ENCODE measurements around the gene RNU1-4.
"Not testable (repeated sequence)": the region's sequence is repeated elsewhere in the genome, so short reads cannot be mapped to it uniquely, and the experiment has no call there.

The RNU1-4 gene

DNA sequence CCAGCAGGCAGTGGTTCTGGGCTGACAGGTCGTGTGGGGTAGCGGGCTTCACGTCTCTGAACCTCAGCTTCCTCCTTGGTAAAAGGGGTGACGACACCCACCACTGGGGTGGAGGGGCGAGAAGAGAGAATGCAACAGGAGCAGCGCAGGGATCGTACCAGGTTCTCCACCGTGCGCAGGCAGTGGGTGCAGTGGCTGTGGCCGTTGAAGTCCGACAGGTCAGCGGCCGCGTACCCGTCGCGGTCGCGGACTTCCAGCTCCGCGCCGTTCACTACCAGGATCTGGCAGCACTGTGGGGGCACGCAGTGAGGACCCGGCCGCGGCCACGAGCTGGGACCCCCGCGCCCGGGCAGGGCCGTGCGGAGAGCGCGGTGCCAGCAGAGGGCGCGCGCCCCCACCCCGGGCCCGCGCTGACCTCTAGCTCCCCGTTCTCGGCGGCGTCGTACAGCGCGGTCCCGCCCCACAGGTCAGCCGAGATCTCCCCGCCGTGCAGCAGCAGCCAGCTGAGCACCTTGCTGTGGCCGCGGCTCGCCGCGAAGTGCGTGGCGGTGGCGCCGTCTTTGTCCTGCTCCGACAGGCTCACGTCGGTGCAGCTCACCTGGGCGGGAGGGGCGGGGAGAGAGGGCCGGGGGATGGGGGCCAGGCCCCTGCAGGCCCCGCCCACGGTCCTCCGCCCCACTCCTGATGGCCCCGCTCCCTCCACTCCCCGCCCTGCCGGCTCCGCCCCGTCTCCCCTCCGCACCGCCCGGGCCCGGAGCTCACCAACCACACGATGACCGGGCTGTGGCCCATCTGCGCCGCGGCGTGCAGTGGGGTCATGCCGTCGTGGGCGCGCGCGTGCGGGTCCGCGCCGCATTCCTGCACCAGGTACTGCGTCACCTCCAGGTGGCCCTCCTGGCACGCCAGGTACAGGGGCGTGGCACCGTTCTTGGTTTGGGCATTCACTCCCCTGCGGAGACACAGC is 32.9 kb upstream of the RNU1-4 start:
- FAIRE-seq; DNase-seq (ENCODE audit: insufficient read length): not testable (repeated sequence)

DNA sequence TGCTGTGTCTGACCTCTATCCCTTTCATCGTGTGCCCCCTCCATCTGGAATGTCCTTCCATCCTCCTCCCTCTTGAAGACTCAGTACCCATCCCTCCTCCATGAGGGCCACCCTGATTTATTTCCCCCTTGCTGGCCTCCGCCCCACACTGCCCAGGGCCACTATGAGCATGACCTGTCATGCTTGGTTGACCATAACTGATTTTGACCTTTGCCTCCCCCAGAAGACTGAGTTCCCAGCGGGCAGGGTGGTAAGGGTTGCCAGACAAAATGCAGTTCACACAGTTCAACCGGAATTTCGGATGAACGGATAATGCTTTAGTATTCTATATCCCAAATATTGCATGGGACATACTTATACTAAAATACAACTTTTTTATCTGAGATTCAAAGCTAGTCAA is 31.6 kb upstream of the RNU1-4 start:
- not testable (repeated sequence) for DNase-seq (ENCODE audit: insufficient read length); FAIRE-seq

DNA sequence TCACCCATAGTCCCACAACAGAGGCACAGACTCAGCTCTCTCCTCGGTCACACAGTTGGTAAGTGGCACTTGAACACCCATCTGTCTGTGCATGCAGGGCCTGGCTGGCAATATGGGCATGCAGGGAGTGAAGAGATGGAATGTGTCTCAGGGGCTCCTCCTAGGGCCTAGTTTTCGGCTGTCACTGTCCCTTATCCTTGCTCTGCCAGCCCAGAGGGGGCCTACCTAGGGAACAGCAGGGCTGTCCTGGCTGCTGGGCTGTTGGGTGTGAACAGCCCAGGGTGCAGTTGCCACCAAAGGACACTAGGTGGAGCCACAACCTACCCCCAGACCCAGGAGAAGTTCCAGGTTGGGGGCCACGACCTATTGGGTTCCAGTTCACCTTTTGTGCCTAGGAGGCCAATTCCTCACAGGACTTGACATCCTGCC is 30.6 kb upstream of the RNU1-4 start:
- peak; percentile 83 for FAIRE-seq

DNA sequence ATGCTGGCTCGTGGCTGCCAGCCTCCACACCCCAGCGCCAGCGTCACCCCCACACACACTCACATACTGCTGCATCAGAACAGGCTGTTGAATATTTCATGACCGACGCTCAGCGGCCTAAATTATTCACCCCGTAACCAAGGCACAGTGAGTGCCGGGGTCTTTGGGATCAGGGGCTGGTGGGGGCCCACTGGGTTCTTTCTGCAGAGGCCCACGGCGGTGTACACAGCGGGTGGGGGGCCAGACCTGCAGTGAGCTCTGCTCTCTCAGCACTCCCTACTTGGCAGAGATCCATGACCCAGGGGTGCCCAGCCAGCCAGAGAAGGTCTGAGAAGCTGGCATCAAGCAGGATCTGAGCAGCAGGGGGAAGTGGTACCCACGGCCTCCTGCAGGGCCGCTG is 29.7 kb upstream of the RNU1-4 start:
- FAIRE-seq = not testable (repeated sequence)

More for the DNA sequence above, 30.6 kb upstream of the RNU1-4 start:
- not testable (repeated sequence) for DNase-seq (ENCODE audit: insufficient read length)

DNA sequence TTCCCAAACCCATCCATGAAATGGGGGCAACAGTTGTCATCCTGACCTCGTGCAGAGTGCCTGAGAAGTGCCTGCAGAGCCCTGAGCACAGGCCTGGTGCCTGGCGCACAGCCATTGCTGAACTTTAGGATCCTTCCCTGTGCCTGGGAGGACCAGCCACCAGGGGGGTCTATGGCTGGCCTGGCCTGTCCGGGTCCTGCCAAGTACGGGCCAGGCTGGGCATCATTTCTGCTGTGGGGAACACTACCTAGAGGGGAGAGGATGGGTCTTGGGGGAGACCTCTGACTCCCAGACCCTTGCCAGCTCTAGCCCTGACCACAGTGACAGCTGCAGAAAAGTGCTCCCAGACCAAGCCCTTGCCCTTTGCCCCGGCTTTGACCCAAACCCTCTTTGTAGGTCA is 28.2 kb upstream of the RNU1-4 start:
- not testable (repeated sequence) for DNase-seq (ENCODE audit: insufficient read length); FAIRE-seq

More for the DNA sequence above, 29.7 kb upstream of the RNU1-4 start:
- DNase-seq (ENCODE audit: insufficient read length) = not testable (repeated sequence)

DNA sequence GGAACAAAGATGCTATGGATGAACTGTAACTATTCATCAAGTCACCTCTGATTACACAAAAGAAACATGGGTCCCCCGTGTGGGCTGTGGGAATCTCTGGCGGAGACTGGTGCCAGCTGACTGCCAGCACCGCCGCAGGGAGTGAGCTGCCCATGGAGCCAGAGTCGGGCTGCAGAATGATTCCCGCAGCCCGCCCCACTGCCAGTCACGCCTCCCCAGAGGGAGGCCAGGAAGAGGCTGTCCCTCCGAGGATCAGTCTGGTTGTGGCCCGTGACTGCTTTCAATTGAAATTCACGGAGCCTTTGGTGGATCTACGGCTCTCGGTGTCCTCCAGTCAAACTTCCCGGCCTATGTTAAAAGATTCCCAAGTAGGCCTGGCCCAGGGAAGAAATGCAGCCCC is 27.7 kb upstream of the RNU1-4 start:
- not testable (repeated sequence) for FAIRE-seq; DNase-seq (ENCODE audit: insufficient read length)

DNA sequence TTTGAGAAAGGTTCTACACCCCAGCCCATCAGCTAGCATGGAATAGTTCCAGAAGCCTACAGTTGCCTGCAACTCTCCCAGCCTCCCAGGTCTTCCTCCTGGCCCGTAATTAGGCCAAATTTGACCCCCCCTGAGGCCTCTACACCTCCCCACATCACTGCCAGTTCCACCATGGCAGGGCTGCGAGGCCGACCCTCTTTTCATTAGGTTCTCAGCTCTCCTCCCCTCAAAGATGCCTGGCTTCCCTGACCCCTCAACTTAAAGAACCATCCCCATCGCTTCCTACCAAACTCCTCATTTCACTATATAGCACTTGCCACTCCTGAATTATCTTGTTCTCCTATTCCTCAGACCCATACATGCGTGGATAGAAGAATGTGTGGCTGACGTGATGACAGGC is 27.3 kb upstream of the RNU1-4 start:
- FAIRE-seq; DNase-seq (ENCODE audit: insufficient read length): not testable (repeated sequence)

DNA sequence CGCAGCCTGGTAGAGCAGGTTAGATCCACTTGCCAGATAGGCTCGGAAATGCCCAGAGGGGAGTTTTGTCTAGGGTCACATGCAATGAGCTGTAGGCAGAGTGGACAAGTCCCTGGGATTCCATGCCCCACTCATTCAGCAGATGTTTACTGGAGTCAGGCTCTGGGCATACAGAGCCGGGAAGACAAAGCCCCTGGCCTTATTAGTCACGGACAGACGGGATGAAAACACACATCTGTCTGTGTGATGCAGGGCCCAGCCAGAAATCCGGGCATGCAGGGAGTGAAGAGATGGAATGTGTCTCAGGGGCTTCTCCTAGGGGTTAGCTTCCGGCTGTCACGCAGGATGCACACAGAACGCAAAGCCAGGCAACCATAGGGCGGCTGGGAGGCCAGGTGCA is 26.8 kb upstream of the RNU1-4 start:
- FAIRE-seq; DNase-seq (ENCODE audit: insufficient read length): not testable (repeated sequence)

DNA sequence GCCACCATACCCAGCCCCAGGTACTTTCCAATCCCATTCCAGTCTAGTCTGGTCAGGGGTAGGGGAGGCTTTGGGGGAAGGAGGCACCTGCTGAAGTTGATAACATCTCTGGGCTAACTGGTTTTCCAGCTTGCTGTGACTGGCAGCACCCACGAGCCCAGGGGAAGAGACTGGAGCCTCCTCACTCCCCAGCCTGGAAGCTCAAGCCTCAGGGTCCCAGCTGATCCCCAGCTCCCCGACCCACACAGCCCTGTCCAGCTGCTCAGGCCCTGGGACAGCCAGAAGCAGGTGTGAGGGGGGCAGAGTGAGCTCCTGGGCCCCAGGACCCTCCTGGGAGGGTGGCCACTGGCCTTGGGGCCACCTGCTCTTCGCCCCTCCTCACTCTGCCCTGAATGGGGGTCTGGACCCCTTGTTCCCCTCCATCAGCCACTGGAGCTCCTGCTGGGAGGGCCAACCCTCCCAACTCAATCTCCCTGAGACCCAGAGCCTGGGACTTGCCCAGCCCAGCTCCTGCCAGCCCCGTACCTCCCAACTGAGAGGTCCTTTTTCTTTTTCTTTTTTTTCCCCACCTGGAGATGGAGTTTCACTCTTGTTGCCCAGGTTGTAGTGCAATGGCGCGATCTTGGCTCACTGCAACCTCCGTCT is 23.5 kb upstream of the RNU1-4 start:
- DNase-seq (ENCODE audit: insufficient read length) = no peak
- FAIRE-seq = no peak
- no peak for TF ChIP-seq TAF1 (IDR thresholded peaks at IDR 0.05; ENCODE audit: borderline replicate concordance, low read depth, low read length)
- no peak for TF ChIP-seq POLR2A (IDR thresholded peaks at IDR 0.05; ENCODE audit: low read depth, low read length)
- no peak for TF ChIP-seq POLR2AphosphoS5 (IDR thresholded peaks at IDR 0.05; ENCODE audit: low read depth, low read length)

DNA sequence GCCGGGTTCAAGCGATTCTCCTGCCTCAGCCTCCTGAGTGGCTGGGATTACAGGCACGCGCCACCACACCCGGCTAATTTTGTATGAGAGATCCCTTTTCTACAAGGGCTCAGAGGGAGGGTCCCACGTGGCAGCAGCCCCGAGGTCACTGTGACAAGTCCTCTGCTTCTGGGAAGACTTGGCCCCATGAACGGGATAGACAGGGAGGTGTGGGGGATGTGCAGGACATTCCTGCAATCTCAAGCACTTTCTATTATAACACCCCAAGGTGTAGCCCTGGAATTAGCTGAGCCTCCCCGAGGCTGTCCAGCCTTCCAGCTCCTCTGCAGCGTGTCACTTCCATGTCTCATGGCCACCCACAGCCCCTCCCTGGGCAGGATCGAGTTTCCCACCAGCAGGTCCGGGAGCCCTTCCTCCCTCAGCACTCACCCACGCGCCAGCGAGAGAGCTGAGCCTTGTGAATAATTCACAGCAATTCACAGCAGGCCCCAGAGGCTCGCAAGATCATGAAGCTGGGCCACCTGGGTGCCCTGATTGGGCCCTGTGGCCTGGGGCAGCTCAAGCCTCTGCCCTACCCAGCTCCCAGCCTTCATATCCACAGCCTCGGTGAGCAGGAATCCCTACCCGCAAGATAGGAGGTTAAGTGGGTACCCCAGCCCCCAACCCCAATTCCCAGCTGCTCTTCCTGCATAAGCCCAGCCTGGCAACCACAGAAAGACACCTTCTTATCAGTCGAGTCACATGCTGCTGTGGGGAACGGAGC is 22.8 kb upstream of the RNU1-4 start:
- DNase-seq (ENCODE audit: insufficient read length) = no peak
- FAIRE-seq = no peak
- TF ChIP-seq POLR2A (IDR thresholded peaks at IDR 0.05; ENCODE audit: low read depth, low read length) (no peak), TAF1 (IDR thresholded peaks at IDR 0.05; ENCODE audit: borderline replicate concordance, low read depth, low read length) (no peak), POLR2AphosphoS5 (IDR thresholded peaks at IDR 0.05; ENCODE audit: low read depth, low read length) (no peak)

DNA sequence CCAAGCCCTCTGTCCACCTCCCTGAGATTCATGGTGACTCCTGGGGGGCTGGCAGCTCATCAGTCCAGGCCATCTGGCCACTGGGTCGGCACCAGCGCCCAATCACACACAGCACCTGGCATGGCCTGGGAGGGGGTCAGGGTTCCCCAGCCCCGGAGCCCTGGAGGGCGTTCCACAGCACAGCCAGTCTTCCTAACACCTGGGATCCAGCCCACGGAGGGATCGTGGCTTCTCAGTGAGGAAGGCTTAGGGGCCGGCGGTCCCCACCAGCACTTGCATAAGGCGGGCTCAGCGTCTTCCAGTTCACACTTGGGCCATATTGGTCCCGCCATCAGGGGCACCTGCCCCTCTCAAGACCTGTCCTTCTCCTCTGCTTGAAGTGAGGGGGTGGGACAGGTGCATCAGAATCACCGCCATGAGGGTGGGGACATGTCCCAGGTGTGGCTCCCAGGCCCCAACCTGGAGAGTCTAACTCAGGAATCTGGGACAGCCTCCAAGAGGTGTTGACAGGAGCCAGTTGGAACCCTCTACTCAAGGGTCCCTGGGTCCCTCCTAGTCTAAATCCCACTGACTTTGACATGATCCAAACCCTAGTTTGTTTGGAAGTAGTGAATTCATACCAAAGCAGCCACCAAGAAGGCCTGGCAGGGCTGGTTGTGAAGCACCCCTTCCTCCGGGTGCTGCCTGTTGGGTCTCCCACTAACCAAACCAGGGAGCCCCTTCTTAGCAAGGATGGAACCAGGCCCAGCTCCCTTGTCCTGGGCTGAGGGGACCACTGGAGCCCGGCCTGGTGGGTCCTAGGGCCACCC is 22.0 kb upstream of the RNU1-4 start:
- not testable (repeated sequence) for DNase-seq (ENCODE audit: insufficient read length); FAIRE-seq

DNA sequence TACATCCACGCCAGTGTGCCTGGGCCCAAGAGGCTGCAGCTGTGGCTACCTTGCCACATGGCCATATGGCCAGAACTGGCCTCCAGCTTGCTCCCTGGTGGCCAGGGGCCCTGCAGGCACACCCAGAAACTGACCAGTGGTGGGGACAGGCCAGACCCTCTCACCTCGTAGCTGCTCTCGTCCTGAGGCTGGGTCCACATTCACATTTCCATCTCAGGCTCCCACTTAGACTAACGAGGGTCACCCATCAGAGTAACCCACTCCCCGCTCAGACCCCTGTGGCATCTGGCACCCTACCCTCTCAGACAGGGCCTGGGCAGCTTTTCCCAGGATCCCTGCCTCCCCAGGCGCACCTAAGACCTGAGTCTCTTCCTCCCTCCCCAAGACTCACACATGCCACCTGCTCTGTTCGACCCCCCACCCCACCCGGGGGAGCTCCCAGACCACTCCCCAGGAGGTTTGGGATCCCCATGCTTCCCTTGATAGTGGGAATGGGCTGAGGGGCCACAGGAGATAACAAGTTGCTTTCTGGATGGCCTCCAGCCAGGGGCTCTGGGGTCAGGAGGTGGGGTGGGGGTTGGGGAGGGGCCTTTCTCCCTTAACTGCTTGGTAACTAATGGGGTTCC is 21.3 kb upstream of the RNU1-4 start:
- no peak for DNase-seq (ENCODE audit: insufficient read length)
- TF ChIP-seq POLR2A (IDR thresholded peaks at IDR 0.05; ENCODE audit: low read depth, low read length) (no peak), TAF1 (IDR thresholded peaks at IDR 0.05; ENCODE audit: borderline replicate concordance, low read depth, low read length) (no peak), POLR2AphosphoS5 (IDR thresholded peaks at IDR 0.05; ENCODE audit: low read depth, low read length) (no peak)
- FAIRE-seq = no peak
